Motor neuron (in vitro differentiated cells): ENCODE data around the gene LRRC3C. TPM values are rescaled to one million over a fixed set of nuclear protein-coding genes. Genes with fewer than 3 reads are reported as not detected.
A peak's percentile ranks its signal among the peaks of the same experiment; 100 is the strongest.

Source experiments
- ATAC-seq, 8 experiments: fragments of 200-7000 bp; cut with Tn5 transposase; replicated peaks in 6 of 8; 2 replicates each; pipeline ENCODE4 v1.8.0; 2021; ENCODE audit warnings: mild to moderate bottlenecking in 8 of 8, moderate library complexity in 8 of 8
- H3K27ac ChIP-seq, 2 donors: fragments of 250-450 bp; sonication (Bioruptor Pico); 2 replicates each; pipeline ENCODE4 v1.9.0; 2021; ENCODE audit warnings: antibody characterized with exemption in 2 of 2, mild to moderate bottlenecking in 2 of 2, moderate library complexity in 1 of 2
- H3K4me1 ChIP-seq, 2 donors: fragments of 250-450 bp; sonication (Bioruptor Pico); replicated peaks in 1 of 2; 2 replicates each; pipeline ENCODE4 v1.6.1; 2021; ENCODE audit warnings: antibody characterized with exemption in 2 of 2, mild to moderate bottlenecking in 2 of 2, moderate library complexity in 1 of 2
- H3K4me3 ChIP-seq, 5 donors: fragments of 250-450 bp; sonication (Bioruptor Pico); 2 replicates each; pipeline ENCODE4 v1.9.0; 2021; ENCODE audit warnings: antibody characterized with exemption in 5 of 5, mild to moderate bottlenecking in 5 of 5, moderate library complexity in 4 of 5
- WGBS, 10 experiments: fragments of 450-650 bp; shearing (Covaris generic); methylation state at CpG; one replicate each; pipeline ENCODE4 v1.0.0; 2022; 5-methylcytosine and 5-hydroxymethylcytosine counted together
- in situ Hi-C, 9 experiments: fragments of 400-800 bp; cut with MboI; loops; one replicate each; pipeline ENCODE4 v1.15.0; 2021; ENCODE audit warnings: low sequenced_read_pairs in 9 of 9, low pct_unique_long_range_greater_than_20kb in 2 of 9; ENCODE audit not compliant: unreplicated experiment in 9 of 9
- total RNA-seq, 8 experiments: library from RNA; unstranded; fragments of 300-600 nt; gene quantifications; 2 replicates each; pipeline versions ENCODE4 v1.2.3 to v1.2.4, GENCODE V29; 2022

Gene LRRC3C
- total RNA-seq, 8 experiments from 2014 or later: 0.52 TPM; not detected in 7

- in situ Hi-C loops: no loop called here
- Histone ChIP-seq H3K4me3 (no peak overlapping the region), H3K27ac (no peak overlapping the region)
These were observed 51.6 kb downstream of the LRRC3C start for GRCh38 chr17:39979016-39979670.

GRCh38 chr17:39979893-39980350 lies 52.4 kb downstream of the LRRC3C start:
- Histone ChIP-seq H3K27ac (peak overlapping the region in 1 of 2 donors; percentile 4), H3K4me3 (peak overlapping the region; percentile 38 to 96 (median 90)), H3K4me1 (peaks cover 5 to 14% of the 10 kb centered on the region in 2 donors)
- in situ Hi-C loops: no loop called here
- peak; percentile 11 to 38 (median 28) for ATAC-seq
- WGBS, 10 experiments: 0 to 7% (median 1%) methylated on average over 2 to 9 of the region's 10 CpGs; no CpG with 5 or more reads in 5 of the 10 experiments

More at GRCh38 chr17:39979016-39979670, 51.6 kb downstream of the LRRC3C start:
- H3K4me1 ChIP-seq: peaks cover 5 to 14% of the 10 kb centered on the region in 2 donors
- no peak for ATAC-seq
- 10 to 100% (median 67%) methylated on average over 1 to 5 of the region's 5 CpGs for WGBS, 10 experiments

GRCh38 chr17:39980351-39981206 lies 53.0 kb downstream of the LRRC3C start, which contains the start of gene PSMD3:
PSMD3 (plus strand) TSS chr17:39980807; CDS start chr17:39980971, 164 bp downstream.
- WGBS, 10 experiments: 0 to 8% (median 0%) methylated on average over 1 to 23 of the region's 84 CpGs; no CpG with 5 or more reads in 2 of the 10 experiments
- Histone ChIP-seq H3K27ac (peak within 1 kb of the TSS; percentile 95 to 96), H3K4me1 (peaks cover 5 to 14% of the 10 kb centered on the region in 2 donors), H3K4me3 (peak within 1 kb of the TSS; percentile 63 to 96 (median 90))
- peak; percentile 89 to 96 (median 94) for ATAC-seq
- in situ Hi-C loops: no loop called here

- H3K4me1 ChIP-seq: peaks cover 5 to 14% of the 10 kb centered on the region in 2 donors
- ATAC-seq: peak in 2 of 8 experiments; percentile 1 to 2
- WGBS, 10 experiments: 0 to 17% (median 0%) methylated on average over 1 to 5 of the region's 15 CpGs; no CpG with 5 or more reads in 2 of the 10 experiments
- H3K4me3 ChIP-seq: peak overlapping the region; percentile 63 to 96 (median 90)
- H3K27ac ChIP-seq: peak overlapping the region; percentile 95 to 96
- in situ Hi-C loops: no loop called here
These were observed 53.7 kb downstream of the LRRC3C start for GRCh38 chr17:39981207-39981741.

- no peak overlapping the region for H3K27ac ChIP-seq
- H3K4me3 ChIP-seq: peak overlapping the region; percentile 63 to 96 (median 90)
- H3K4me1 ChIP-seq: peaks cover 5 to 14% of the 10 kb centered on the region in 2 donors
- in situ Hi-C loops: no loop called here
- ATAC-seq: no peak
- WGBS, 10 experiments: 0 to 61% (median 31%) methylated on average over 1 to 7 of the region's 7 CpGs
These were observed 54.3 kb downstream of the LRRC3C start for GRCh38 chr17:39981766-39982375.

- H3K27ac ChIP-seq: no peak overlapping the region
- in situ Hi-C loops: no loop called here
- H3K4me1 ChIP-seq: no peaks in the 10 kb centered on the region
- H3K4me3 ChIP-seq: no peak overlapping the region
- ATAC-seq: no peak
- 60 to 100% (median 86%) methylated on average over 1 to 11 of the region's 11 CpGs; no CpG with 5 or more reads in 1 of the 10 experiments for WGBS, 10 experiments
These were observed 60.8 kb downstream of the LRRC3C start for GRCh38 chr17:39988206-39988810.

- ATAC-seq: no peak
- Histone ChIP-seq H3K27ac (no peak overlapping the region), H3K4me3 (no peak overlapping the region), H3K4me1 (no peaks in the 10 kb centered on the region)
- 95 to 100% (median 100%) methylated on average over 1 to 9 of the region's 11 CpGs; no CpG with 5 or more reads in 3 of the 10 experiments for WGBS, 10 experiments
- in situ Hi-C loops: no loop called here
These were observed 66.9 kb downstream of the LRRC3C start for GRCh38 chr17:39994448-39994847.

Other genes starting within 250 kb of the LRRC3C start
- gene PGAP3, start 239.7 kb upstream of the LRRC3C start, total RNA-seq: 10 to 100 TPM in 4 of 8 experiments, 1 to 10 TPM in 4; 4.6 to 16.6 (median 8.1) TPM
- gene ERBB2, start 227.7 kb upstream of the LRRC3C start, total RNA-seq: 10 to 100 TPM in 7 of 8 experiments, 1 to 10 TPM in 1; 7.0 to 54.7 (median 15.9) TPM
- 10 to 100 TPM; 27.2 to 59.3 (median 40.5) TPM for gene MIEN1, start 197.2 kb upstream of the LRRC3C start, total RNA-seq
- 1 to 10 TPM in 4 of 8 experiments, under 1 TPM in 1, not detected in 3; 0.83 to 2.6 (median 1.8) TPM for gene GRB7, start 189.8 kb upstream of the LRRC3C start, total RNA-seq
- gene IKZF3, start 63.4 kb upstream of the LRRC3C start, total RNA-seq: 1 to 10 TPM in 1 of 8 experiments, under 1 TPM in 6, not detected in 1; under 0.01 to 1.7 (median 0.19) TPM
- under 1 TPM in 1 of 8 experiments, not detected in 7; 0.14 TPM for gene ZPBP2, start 59.5 kb upstream of the LRRC3C start, total RNA-seq
- 10 to 100 TPM in 2 of 8 experiments, 1 to 10 TPM in 6; 2.9 to 12.0 (median 6.5) TPM for gene GSDMB, start 9.1 kb upstream of the LRRC3C start, total RNA-seq
- gene ORMDL3, start 131 bp upstream of the LRRC3C start, total RNA-seq: 100 to 1,000 TPM in 1 of 8 experiments, 10 to 100 TPM in 7; 35.8 to 101 (median 46.1) TPM
- under 1 TPM in 3 of 8 experiments, not detected in 5; 0.09 to 0.33 (median 0.17) TPM for gene GSDMA, start 35.3 kb downstream of the LRRC3C start, total RNA-seq
- gene PSMD3, start 53.1 kb downstream of the LRRC3C start, total RNA-seq: 100 to 1,000 TPM in 4 of 8 experiments, 10 to 100 TPM in 4; 71.7 to 130 (median 104) TPM
- gene CSF3, start 87.7 kb downstream of the LRRC3C start, total RNA-seq: 1 to 10 TPM in 3 of 8 experiments, under 1 TPM in 2, not detected in 3; 0.22 to 2.2 (median 1.3) TPM
- gene MED24, start 126.7 kb downstream of the LRRC3C start, total RNA-seq: 10 to 100 TPM; 28.3 to 75.7 (median 54.9) TPM
- 10 to 100 TPM in 7 of 8 experiments, 1 to 10 TPM in 1; 7.2 to 66.4 (median 34.8) TPM for gene THRA, start 135.2 kb downstream of the LRRC3C start, total RNA-seq
- 10 to 100 TPM in 1 of 8 experiments, 1 to 10 TPM in 4, under 1 TPM in 3; 0.60 to 12.7 (median 2.7) TPM for gene NR1D1, start 172.9 kb downstream of the LRRC3C start, total RNA-seq
- gene MSL1, start 194.2 kb downstream of the LRRC3C start, total RNA-seq: 10 to 100 TPM; 38.9 to 89.2 (median 75.5) TPM
- gene CASC3, start 212.8 kb downstream of the LRRC3C start, total RNA-seq: 10 to 100 TPM; 23.2 to 73.1 (median 54.4) TPM
- gene RAPGEFL1, start 249.7 kb downstream of the LRRC3C start, total RNA-seq: 1 to 10 TPM; 5.3 to 8.0 (median 6.7) TPM